A549 treated with DMSO at 1 μM for 4 hours (cell line): Measurements from ENCODE around the gene HIF1AN. TPM values are rescaled to one million over a fixed set of nuclear protein-coding genes. Genes with fewer than 3 reads are reported as not detected.

Source experiments
- total RNA-seq: library from RNA; stranded (reverse); fragments of 200-300 nt; extraction: Qiagen RNA extraction; gene quantifications from 5 replicates; pipeline ENCODE4 v1.2.3, GENCODE V29; 2022; ENCODE audit warnings: low read depth

The HIF1AN gene
- 14.1 to 23.0 TPM (median 20.9 TPM) in 5 replicates for total RNA-seq

DNA sequence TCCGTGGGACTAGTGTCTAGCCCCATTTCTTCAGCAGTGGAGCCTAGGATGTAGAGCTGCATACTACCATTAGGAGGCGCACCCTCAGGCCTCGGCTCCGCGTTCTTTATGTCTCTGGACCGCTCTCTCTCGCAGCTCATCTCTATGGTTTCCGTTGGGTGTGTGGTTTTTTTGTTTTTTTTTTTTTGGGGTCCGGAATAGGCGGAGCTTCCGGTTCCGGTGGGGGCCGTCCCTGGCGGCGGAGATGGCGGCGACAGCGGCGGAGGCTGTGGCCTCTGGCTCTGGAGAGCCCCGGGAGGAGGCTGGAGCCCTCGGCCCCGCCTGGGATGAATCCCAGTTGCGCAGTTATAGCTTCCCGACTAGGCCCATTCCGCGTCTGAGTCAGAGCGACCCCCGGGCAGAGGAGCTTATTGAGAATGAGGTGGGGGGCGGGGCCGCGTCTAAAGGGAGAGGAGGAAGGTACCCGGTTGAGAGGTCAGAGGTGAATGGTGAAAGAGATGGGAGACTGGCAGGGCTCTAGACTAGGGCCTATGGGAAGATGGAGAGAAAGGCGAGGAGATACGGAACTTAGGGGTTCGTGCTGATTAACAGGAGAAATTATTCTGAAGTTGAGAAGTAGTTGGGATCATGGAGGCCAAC is at the start of gene HIF1AN:
Gene HIF1AN, plus strand, starts transcription at position 229 of the 639 bp plus-strand sequence. Its CDS starts 16 bp downstream, at position 245.

DNA sequence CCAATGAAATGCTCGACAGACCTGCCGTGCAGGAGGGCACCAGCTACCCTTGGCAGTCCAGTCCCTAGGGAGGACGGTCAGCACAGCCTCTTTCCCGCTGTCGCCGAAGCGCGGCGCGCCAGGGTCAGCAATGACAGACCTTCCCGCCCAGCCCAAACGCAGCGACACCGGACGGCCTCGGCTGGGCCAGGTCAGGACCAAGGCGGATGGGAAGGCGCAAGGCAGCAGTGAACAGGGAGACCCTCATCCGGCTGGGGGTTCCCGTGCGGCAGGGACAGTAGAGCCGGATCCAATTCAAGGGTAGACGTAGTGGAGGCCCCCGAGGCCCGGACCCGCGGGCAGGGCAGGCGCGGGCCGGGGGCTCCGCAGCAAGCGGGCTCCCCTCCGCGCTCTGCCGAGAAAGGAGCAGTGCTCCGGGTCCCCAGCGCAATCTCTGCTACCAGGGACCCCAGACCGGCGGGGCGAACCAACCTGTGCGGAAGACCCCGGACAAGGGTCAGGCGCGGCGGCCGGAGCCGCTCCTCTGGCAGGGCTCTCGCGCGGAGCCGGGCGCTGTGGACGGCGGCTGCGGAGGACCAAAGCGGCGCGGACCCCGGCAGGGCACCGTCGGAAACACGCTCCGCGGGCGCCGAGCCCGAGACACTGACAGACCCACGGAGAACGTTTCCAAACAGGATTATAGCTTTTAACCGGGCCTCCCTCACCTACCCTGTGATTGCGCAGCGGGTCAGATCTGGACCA is 16.3 kb upstream of the HIF1AN start, which contains the start of gene SEC31B:
Gene SEC31B, minus strand, starts transcription at position 551 of the 741 bp plus-strand sequence. CDS start 2,909 bp downstream, outside the sequence.

DNA sequence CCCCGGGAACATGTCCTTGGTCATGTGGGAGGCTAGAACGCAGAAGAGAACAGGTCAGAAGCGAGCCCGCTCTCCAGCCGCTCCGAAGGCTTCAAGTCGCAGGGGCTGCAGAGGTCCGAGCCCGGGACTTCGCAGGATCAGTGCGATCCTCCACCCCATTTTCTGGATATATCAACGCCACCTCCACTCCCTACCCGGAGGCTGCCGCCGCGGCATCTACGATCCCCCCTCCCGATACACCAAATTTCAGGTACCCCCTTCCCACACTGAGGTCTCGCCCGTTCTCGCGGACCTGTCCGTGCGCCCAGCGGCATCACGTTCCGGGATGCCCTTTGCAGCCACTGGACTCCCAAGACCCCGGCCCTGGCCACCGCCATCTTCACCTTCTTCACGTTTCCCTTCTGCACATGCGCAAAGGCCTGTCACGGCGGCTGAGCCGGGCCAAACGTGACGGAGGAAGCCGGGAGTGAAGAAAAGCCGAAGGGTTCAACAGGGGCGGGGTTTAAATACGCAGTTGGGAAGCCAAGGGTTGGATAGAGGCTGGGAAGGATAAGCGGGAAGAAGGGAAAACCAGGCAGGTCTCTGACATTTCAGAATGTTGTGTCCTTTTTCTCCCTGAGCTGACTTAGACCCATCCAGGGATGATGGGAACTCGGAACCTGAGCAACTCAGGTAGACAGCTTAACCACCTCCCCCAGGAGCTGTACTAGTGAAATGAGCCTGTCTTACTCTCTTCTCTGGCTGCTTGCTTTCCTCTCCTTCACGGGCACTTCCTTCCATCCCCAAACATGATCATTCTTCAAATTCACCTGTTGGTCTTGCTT is 6.1 kb upstream of the HIF1AN start, which contains the start of gene NDUFB8:
Gene NDUFB8, minus strand, starts transcription at position 397 of the 824 bp plus-strand sequence. Its CDS starts 20 bp downstream, at position 377.

Other genes with a start within 250 kb of the HIF1AN start
- gene BLOC1S2, start 249.3 kb upstream of the HIF1AN start, total RNA-seq = 96.5 to 122 TPM (median 106 TPM) in 5 replicates
- 0.06 to 0.16 TPM (median 0.08 TPM) in 5 replicates for gene PKD2L1, start 205.7 kb upstream of the HIF1AN start, total RNA-seq
- 159 to 230 TPM (median 206 TPM) in 5 replicates for gene SCD, start 188.7 kb upstream of the HIF1AN start, total RNA-seq
- gene WNT8B, start 72.9 kb upstream of the HIF1AN start, total RNA-seq = 0.07 TPM in 1 of 5 replicates, not detected in the others
- 1.8 to 2.9 TPM (median 2.4 TPM) in 5 replicates for gene SEC31B, start 16.1 kb upstream of the HIF1AN start, total RNA-seq
- 249 to 297 TPM (median 273 TPM) in 5 replicates for gene NDUFB8, start 6.1 kb upstream of the HIF1AN start, total RNA-seq
- gene PAX2, start 209.6 kb downstream of the HIF1AN start, total RNA-seq = 0.13 to 0.32 TPM (median 0.21 TPM) in 5 replicates